HepG2 (cell line): ENCODE measurements around the gene RASAL1. TPM values are rescaled to one million over a fixed set of nuclear protein-coding genes. Genes with fewer than 3 reads are reported as not detected.

ENCODE experiments used
- CEBPG ChIP-seq: IDR thresholded peaks from 2 replicates; pipeline ENCODE4 v1.6.1; 2016
- DBP ChIP-seq: sonication (generic); formaldehyde crosslinking; IDR thresholded peaks from 2 replicates; pipeline ENCODE4 v1.4.0; 2020; ENCODE audit warnings: missing genetic modification reagents; ENCODE audit errors: not compliant biosample characterization
- ETV5 ChIP-seq: IDR thresholded peaks from 2 replicates; pipeline ENCODE4 v1.6.1; 2018; ENCODE audit warnings: missing biosample characterization, missing genetic modification reagents, inconsistent platforms, borderline replicate concordance
- ETV6 ChIP-seq: sonication (generic); formaldehyde crosslinking; conservative IDR thresholded peaks from 2 replicates; pipeline ENCODE4 v1.4.0; 2020; ENCODE audit warnings: missing genetic modification reagents
- EZH2 ChIP-seq: conservative IDR thresholded peaks from 2 replicates; pipeline ENCODE4 v1.6.1; 2012; ENCODE audit warnings: mild to moderate bottlenecking, low read depth, low read length, moderate library complexity
- FOXA1 ChIP-seq, 2 experiments: fragments of 450-650 bp in 1 of 2; sonication (generic) in 1 of 2; formaldehyde crosslinking in 1 of 2; IDR thresholded peaks; 2 replicates each; pipeline versions ENCODE4 v1.4.0 to v1.6.1; 2016 to 2020; ENCODE audit warnings: missing genetic modification reagents in 1 of 2
- GRHL1 ChIP-seq: sonication (generic); formaldehyde crosslinking; conservative IDR thresholded peaks from 2 replicates; pipeline ENCODE4 v1.8.0; 2022; ENCODE audit warnings: missing genetic modification reagents
- IKZF4 ChIP-seq: sonication (generic); formaldehyde crosslinking; IDR thresholded peaks from 2 replicates; pipeline ENCODE4 v1.5.1; 2020; ENCODE audit warnings: borderline replicate concordance, mild to moderate bottlenecking, low read depth, missing genetic modification reagents; ENCODE audit errors: not compliant biosample characterization
- ISL2 ChIP-seq: sonication (generic); formaldehyde crosslinking; IDR thresholded peaks from 2 replicates; pipeline ENCODE4 v1.5.0; 2020; ENCODE audit warnings: missing genetic modification reagents
- ONECUT2 ChIP-seq: sonication (generic); formaldehyde crosslinking; IDR thresholded peaks from 2 replicates; pipeline ENCODE4 v1.4.0; 2020; ENCODE audit warnings: missing genetic modification reagents
- PATZ1 ChIP-seq: sonication (generic); formaldehyde crosslinking; IDR thresholded peaks from 2 replicates; pipeline ENCODE4 v1.4.0; 2020; ENCODE audit warnings: missing genetic modification reagents
- REPIN1 ChIP-seq: sonication (generic); formaldehyde crosslinking; IDR thresholded peaks from 2 replicates; pipeline ENCODE4 v1.8.0; 2022; ENCODE audit warnings: missing genetic modification reagents, low read depth, mild to moderate bottlenecking, borderline replicate concordance
- RNF2 ChIP-seq: fragments of 450-650 bp; conservative IDR thresholded peaks from 2 replicates; pipeline ENCODE4 v1.6.1; 2016; ENCODE audit warnings: low read depth
- ZNF513 ChIP-seq: sonication (generic); formaldehyde crosslinking; conservative IDR thresholded peaks from 2 replicates; pipeline ENCODE4 v1.5.0; 2020; ENCODE audit warnings: missing genetic modification reagents
- polyA plus RNA-seq, 8 experiments: library from polyadenylated mRNA; depleted of rRNA in 3 of 8; stranded (reverse) in 7 of 8; unstranded in 1 of 8; fragments of >200 nt; fragmentation: Illumina TruSeq in 4 of 8; extraction: Trizol in 4 of 8; gene quantifications; 2 replicates each; pipeline versions ENCODE4 v1.2.1 to v1.2.3, GENCODE V29; 2011 to 2016; ENCODE audit warnings: low read depth in 4 of 8, missing spikeins in 1 of 8, mixed read lengths in 1 of 8; ENCODE audit not compliant: insufficient read depth in 1 of 8
- total RNA-seq, 5 experiments: library from RNA; depleted of rRNA; stranded (reverse); fragments of >200 nt; fragmentation: Illumina TruSeq; extraction: Trizol; gene quantifications; 2 replicates each; pipeline ENCODE4 v1.2.3, GENCODE V29; 2016; ENCODE audit warnings: low read depth in 1 of 5
- TF ChIP-seq, protein P1 (sequence below): sonication (generic); formaldehyde crosslinking; conservative IDR thresholded peaks from 2 replicates; pipeline ENCODE4 v1.4.0; 2020; ENCODE audit warnings: missing genetic modification reagents
- TF ChIP-seq, protein P2 (sequence below): IDR thresholded peaks from 2 replicates; pipeline ENCODE4 v1.6.1; 2016; ENCODE audit warnings: low read depth, control low read depth

The RASAL1 gene
- total and polyA plus RNA-seq, 2 of the 13 experiments (the other 11 are each of a cell fraction or from before 2014, with no cell fraction given): not detected

GRCh38 chr12:113135178-113136127 is at the start of gene RASAL1 (continued):
- no peak for TF ChIP-seq DBP
- TF ChIP-seq ONECUT2 (CRISPR knock-in tag): no peak
- TF ChIP-seq ZNF513 (CRISPR knock-in tag): no peak
- no peak for TF ChIP-seq ETV6 (CRISPR knock-in tag)
- TF ChIP-seq ETV5: no peak
- no peak for TF ChIP-seq FOXA1 (IDR thresholded peaks at IDR 0.05)
- TF ChIP-seq FOXA1 (CRISPR knock-in tag; IDR thresholded peaks at IDR 0.05): no peak
- no peak for TF ChIP-seq ISL2 (CRISPR knock-in tag)
- TF ChIP-seq GRHL1 (CRISPR knock-in tag): no peak
- TF ChIP-seq RNF2: no peak
- peak; percentile 73 for TF ChIP-seq PATZ1 (CRISPR knock-in tag)
- no peak for TF ChIP-seq REPIN1 (CRISPR knock-in tag)
- TF ChIP-seq, protein P1, sequence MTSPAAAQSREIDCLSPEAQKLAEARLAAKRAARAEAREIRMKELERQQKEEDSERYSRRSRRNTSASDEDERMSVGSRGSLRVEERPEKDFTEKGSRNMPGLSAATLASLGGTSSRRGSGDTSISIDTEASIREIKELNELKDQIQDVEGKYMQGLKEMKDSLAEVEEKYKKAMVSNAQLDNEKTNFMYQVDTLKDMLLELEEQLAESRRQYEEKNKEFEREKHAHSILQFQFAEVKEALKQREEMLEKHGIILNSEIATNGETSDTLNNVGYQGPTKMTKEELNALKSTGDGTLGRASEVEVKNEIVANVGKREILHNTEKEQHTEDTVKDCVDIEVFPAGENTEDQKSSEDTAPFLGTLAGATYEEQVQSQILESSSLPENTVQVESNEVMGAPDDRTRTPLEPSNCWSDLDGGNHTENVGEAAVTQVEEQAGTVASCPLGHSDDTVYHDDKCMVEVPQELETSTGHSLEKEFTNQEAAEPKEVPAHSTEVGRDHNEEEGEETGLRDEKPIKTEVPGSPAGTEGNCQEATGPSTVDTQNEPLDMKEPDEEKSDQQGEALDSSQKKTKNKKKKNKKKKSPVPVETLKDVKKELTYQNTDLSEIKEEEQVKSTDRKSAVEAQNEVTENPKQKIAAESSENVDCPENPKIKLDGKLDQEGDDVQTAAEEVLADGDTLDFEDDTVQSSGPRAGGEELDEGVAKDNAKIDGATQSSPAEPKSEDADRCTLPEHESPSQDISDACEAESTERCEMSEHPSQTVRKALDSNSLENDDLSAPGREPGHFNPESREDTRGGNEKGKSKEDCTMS (CRISPR knock-in tag): no peak
- TF ChIP-seq, protein P2, sequence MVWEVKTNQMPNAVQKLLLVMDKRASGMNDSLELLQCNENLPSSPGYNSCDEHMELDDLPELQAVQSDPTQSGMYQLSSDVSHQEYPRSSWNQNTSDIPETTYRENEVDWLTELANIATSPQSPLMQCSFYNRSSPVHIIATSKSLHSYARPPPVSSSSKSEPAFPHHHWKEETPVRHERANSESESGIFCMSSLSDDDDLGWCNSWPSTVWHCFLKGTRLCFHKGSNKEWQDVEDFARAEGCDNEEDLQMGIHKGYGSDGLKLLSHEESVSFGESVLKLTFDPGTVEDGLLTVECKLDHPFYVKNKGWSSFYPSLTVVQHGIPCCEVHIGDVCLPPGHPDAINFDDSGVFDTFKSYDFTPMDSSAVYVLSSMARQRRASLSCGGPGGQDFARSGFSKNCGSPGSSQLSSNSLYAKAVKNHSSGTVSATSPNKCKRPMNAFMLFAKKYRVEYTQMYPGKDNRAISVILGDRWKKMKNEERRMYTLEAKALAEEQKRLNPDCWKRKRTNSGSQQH (CRISPR knock-in tag): no peak
- TF ChIP-seq EZH2: no peak
- no peak for TF ChIP-seq IKZF4
- no peak for TF ChIP-seq CEBPG (CRISPR knock-in tag)
